HEK293T (cell line): ENCODE results near the gene GPR52.

ENCODE experiments used
- CTCF ChIA-PET: fragments of 350-600 bp; formaldehyde crosslinking; extraction: SDS; loops from one replicate; lab custom pipeline; 2021; ENCODE audit warnings: antibody characterized with exemption, inconsistent platforms; lab: Yijun Ruan, JAX
- POLR2A ChIA-PET: fragments of 350-600 bp; formaldehyde crosslinking; extraction: SDS; loops from one replicate; lab custom pipeline; 2020; ENCODE audit warnings: antibody characterized with exemption, inconsistent platforms; lab: Yijun Ruan, JAX
- DNase-seq: peaks from one replicate; pipeline ENCODE4 v3.0.0; 2012; ENCODE audit warnings: mixed read lengths; ENCODE audit errors: extremely low spot score
- ARNT ChIP-seq: fragments of 450-650 bp; IDR thresholded peaks from 2 replicates; pipeline ENCODE4 v1.6.1; 2017; ENCODE audit warnings: mild to moderate bottlenecking
- BHLHE40 ChIP-seq: fragments of 450-650 bp; IDR thresholded peaks from 2 replicates; pipeline ENCODE4 v1.6.1; 2016; ENCODE audit warnings: mild to moderate bottlenecking, moderate library complexity, borderline replicate concordance
- CTBP1 ChIP-seq: fragments of 450-650 bp; IDR thresholded peaks from 2 replicates; pipeline ENCODE4 v1.6.1; 2016; ENCODE audit warnings: borderline replicate concordance
- ELF4 ChIP-seq: fragments of 450-650 bp; IDR thresholded peaks from 2 replicates; pipeline ENCODE4 v1.6.1; 2017; ENCODE audit warnings: antibody characterized with exemption
- FOXA1 ChIP-seq: fragments of 450-650 bp; IDR thresholded peaks from 2 replicates; pipeline ENCODE4 v1.6.1; 2016; ENCODE audit warnings: mild to moderate bottlenecking
- FOXK2 ChIP-seq: fragments of 450-650 bp; IDR thresholded peaks from 2 replicates; pipeline ENCODE4 v1.6.1; 2016; ENCODE audit warnings: mild to moderate bottlenecking
- FOXM1 ChIP-seq: fragments of 450-650 bp; IDR thresholded peaks from 2 replicates; pipeline ENCODE4 v1.6.1; 2017; ENCODE audit warnings: mild to moderate bottlenecking, borderline replicate concordance
- HDGF ChIP-seq: fragments of 450-650 bp; IDR thresholded peaks from 2 replicates; pipeline ENCODE4 v1.6.1; 2017; ENCODE audit warnings: antibody characterized with exemption, borderline replicate concordance
- L3MBTL2 ChIP-seq: fragments of 450-650 bp; conservative IDR thresholded peaks from 2 replicates; pipeline ENCODE4 v1.6.1; 2016; ENCODE audit warnings: mild to moderate bottlenecking
- LEF1 ChIP-seq: fragments of 450-650 bp; IDR thresholded peaks from 2 replicates; pipeline ENCODE4 v1.6.1; 2017; ENCODE audit warnings: mild to moderate bottlenecking, borderline replicate concordance
- NFRKB ChIP-seq: fragments of 450-650 bp; IDR thresholded peaks from 2 replicates; pipeline ENCODE4 v1.6.1; 2016; ENCODE audit warnings: mild to moderate bottlenecking, moderate library complexity
- SP1 ChIP-seq: fragments of 450-650 bp; IDR thresholded peaks from 2 replicates; pipeline ENCODE4 v1.6.1; 2017
- SUZ12 ChIP-seq: fragments of 450-650 bp; IDR thresholded peaks from 2 replicates; pipeline ENCODE4 v1.6.1; 2016; ENCODE audit warnings: mild to moderate bottlenecking
- TARDBP ChIP-seq: fragments of 450-650 bp; IDR thresholded peaks from 2 replicates; pipeline ENCODE4 v1.6.1; 2016
- ZNF384 ChIP-seq: fragments of 450-650 bp; IDR thresholded peaks from 2 replicates; pipeline ENCODE4 v1.6.1; 2016
- TF ChIP-seq, protein P1 (sequence below): fragments of 450-650 bp; IDR thresholded peaks from 2 replicates; pipeline ENCODE4 v1.6.1; 2016

The GPR52 gene

DNA sequence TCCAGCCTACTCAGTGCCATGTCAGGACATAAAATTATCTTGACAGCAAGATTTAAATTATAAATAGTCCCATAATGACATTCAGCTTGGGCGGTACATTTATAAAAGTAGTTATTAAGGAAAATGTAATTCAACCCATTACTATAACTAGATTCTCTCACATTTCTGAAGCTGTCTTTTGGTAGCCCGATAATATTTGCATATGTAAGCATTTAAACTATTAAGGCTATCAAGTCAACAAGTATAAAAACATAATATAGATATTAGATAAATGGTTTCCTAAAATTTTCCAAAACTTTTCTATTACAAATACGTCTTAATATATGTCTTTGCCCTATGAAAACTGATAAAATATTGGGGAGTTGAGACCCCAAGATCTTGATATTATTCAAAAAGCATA, 21.6 kb upstream of the GPR52 start:
- ChIA-PET CTCF (no interaction called here), POLR2A (no interaction called here)
- no peak for DNase-seq
- TF ChIP-seq, protein P1, sequence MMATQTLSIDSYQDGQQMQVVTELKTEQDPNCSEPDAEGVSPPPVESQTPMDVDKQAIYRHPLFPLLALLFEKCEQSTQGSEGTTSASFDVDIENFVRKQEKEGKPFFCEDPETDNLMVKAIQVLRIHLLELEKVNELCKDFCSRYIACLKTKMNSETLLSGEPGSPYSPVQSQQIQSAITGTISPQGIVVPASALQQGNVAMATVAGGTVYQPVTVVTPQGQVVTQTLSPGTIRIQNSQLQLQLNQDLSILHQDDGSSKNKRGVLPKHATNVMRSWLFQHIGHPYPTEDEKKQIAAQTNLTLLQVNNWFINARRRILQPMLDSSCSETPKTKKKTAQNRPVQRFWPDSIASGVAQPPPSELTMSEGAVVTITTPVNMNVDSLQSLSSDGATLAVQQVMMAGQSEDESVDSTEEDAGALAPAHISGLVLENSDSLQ: 0 out of 2 replicates have a peak, but pooled peaks have one; percentile 36
- TF ChIP-seq SP1 (no peak), FOXA1 (no peak)

DNA sequence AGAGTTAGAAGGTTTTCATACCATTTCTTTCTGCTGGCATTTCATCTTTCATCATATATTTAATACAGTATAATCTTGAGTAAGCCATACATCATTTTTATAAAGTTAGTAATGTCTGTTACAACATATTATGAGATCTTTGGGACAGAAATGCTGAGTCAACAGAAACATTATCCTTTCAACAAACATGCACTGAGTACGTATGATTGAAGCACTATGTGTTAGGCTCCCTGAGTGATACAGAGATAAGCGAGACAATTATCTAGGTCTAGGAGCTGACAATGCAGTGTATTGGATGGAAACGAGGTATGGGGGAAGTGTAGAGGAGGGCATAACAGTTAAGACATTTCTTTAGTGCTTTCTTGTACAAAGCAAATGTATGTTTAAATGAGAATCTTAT, 19.7 kb upstream of the GPR52 start:
- POLR2A ChIA-PET: no interaction called here
- DNase-seq: peak; percentile 18
- TF ChIP-seq SP1: no peak
- no peak for TF ChIP-seq ELF4
- TF ChIP-seq CTBP1: 0 out of 2 replicates have a peak, but pooled peaks have one; percentile 12
- TF ChIP-seq TARDBP: no peak
- no peak for TF ChIP-seq ARNT
- TF ChIP-seq, protein P1: peak; percentile 53
- no peak for TF ChIP-seq SUZ12
- CTCF ChIA-PET: no interaction called here

DNA sequence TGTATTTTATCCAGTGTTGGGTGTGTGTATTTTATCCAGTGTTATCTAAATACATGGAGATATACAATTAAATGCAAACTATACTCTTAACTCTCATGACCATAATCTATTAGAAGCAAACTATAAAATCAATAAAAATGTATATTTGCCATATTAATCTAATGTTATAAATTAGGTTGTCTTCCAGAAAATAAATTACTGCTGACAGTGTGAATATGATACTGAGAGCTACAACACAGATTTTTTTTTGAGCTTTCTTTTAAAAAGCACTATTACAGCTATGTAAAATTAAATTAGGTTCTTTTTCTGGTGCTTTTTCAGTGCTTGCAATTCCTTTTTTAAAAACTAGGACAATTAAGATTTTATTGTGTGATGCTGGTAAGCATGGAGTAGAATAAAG, 19.0 kb upstream of the GPR52 start:
- CTCF ChIA-PET: no interaction called here
- DNase-seq: no peak
- TF ChIP-seq CTBP1 (no peak), FOXK2 (no peak), ELF4 (no peak), ARNT (no peak), FOXM1 (no peak), HDGF (no peak), TARDBP (no peak), SUZ12 (no peak), NFRKB (no peak)
- TF ChIP-seq, protein P1: no peak
- POLR2A ChIA-PET: no interaction called here

DNA sequence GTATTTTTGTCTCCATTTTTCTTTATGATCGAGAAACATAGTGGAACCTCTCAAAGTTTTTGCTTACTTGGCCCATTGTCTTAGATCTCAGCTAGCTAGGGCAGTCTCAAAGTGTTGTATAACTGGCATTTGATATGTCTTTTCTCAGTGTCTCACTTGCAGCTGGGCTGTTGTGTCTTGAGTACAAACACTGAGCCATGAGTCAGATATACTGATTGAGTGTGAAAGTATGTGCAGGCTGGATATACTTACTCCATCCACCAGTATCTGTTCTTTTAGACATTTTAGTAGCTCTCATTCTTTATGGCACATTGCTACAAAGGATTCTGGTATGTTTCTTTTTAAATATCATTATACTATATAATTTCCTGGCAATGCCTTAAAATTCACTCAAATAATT, 14.3 kb upstream of the GPR52 start:
- no peak for DNase-seq
- CTCF ChIA-PET: no interaction called here
- no peak for TF ChIP-seq BHLHE40
- no peak for TF ChIP-seq SUZ12
- TF ChIP-seq FOXM1: no peak
- TF ChIP-seq HDGF: no peak
- no peak for TF ChIP-seq SP1
- TF ChIP-seq ARNT: no peak
- no peak for TF ChIP-seq LEF1
- TF ChIP-seq FOXA1: no peak
- no peak for TF ChIP-seq L3MBTL2
- POLR2A ChIA-PET: no interaction called here

DNA sequence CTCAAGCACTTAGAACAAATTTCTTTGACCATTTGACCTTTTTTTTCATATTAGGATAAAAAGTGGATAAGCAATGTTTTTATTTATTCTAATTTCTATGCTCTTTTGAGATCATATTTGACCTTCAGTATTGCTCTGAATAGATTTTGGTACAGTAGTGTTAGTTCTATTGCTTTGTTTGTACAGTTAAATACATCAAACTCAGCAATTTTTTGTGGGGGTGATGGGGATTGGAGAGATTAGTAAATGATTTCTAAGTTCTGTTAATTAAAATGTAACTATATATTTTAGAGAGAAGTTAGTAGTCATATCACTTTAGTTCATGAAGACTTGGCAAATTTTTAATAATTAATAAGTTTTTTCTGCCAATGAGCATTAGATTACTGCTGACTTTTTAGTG, 2.4 kb upstream of the GPR52 start:
- ChIA-PET POLR2A (no interaction called here), CTCF (no interaction called here)
- no peak for TF ChIP-seq NFRKB
- no peak for TF ChIP-seq ELF4
- TF ChIP-seq SP1: no peak
- TF ChIP-seq HDGF: no peak
- TF ChIP-seq, protein P1: no peak
- no peak for TF ChIP-seq LEF1
- no peak for TF ChIP-seq CTBP1
- TF ChIP-seq FOXA1: no peak
- TF ChIP-seq FOXK2: no peak
- TF ChIP-seq FOXM1: no peak
- TF ChIP-seq TARDBP: no peak
- TF ChIP-seq ARNT: no peak
- no peak for TF ChIP-seq ZNF384
- TF ChIP-seq SUZ12: no peak
- TF ChIP-seq L3MBTL2: no peak
- TF ChIP-seq BHLHE40: no peak
- DNase-seq: no peak

DNA sequence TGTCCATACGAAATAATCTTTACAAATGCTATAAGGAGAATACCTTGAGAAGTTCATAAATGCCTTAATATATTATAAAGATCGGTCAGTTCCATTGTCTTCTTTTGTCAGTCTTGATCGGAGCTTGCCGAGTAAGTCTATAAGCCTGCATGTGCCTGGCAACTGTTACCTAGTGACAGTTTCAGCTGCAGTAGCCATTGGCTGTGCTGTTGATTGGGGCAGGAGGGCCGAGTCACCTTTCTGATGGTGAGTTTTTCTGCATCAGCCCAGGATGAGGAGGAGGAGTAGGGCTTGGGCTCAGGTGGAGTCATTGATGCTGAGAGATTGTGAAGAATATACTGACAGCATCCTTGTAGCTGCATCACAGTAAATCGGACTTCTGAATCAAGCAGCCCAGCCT, 1.9 kb upstream of the GPR52 start:
- ChIA-PET POLR2A (no interaction called here), CTCF (no interaction called here)
- no peak for DNase-seq
- TF ChIP-seq SUZ12 (no peak), HDGF (no peak)

GRCh38 chr1:174448531-174448883, 743 bp downstream of the GPR52 start:
- no peak for TF ChIP-seq ZNF384
- TF ChIP-seq, protein P1: no peak
- TF ChIP-seq FOXA1: no peak
- no peak for TF ChIP-seq SUZ12
- TF ChIP-seq HDGF: no peak
- TF ChIP-seq NFRKB: no peak
- DNase-seq: no peak
- POLR2A ChIA-PET: no interaction called here
- CTCF ChIA-PET: no interaction called here
